GM08714 (cell line): ENCODE results near the gene ROBO2.

Source experiments
- H3K4me3 ChIP-seq: fragments of 200-500 bp; sonication (Bioruptor generic); 2 replicates; pipeline ENCODE4 v1.5.1; 2014; ENCODE audit warnings: mild to moderate bottlenecking, low read length, inconsistent platforms
- ZNF274 ChIP-seq: IDR thresholded peaks from 2 replicates; pipeline ENCODE4 v1.6.1; 2012; ENCODE audit warnings: mild to moderate bottlenecking, low read depth, low read length

ROBO2 gene

GRCh38 chr3:77421916-77422315, 382.0 kb downstream of the ROBO2 start:
- H3K4me3 ChIP-seq = no peak overlapping the region
- TF ChIP-seq ZNF274 = no peak

GRCh38 chr3:77426531-77426930, 386.6 kb downstream of the ROBO2 start:
- TF ChIP-seq ZNF274 = no peak
- H3K4me3 ChIP-seq = no peak overlapping the region

- TF ChIP-seq ZNF274 = no peak
- no peak overlapping the region for H3K4me3 ChIP-seq
These were observed 387.6 kb downstream of the ROBO2 start for GRCh38 chr3:77427528-77427927.

GRCh38 chr3:77436908-77437307, 397.0 kb downstream of the ROBO2 start:
- no peak for TF ChIP-seq ZNF274
- no peak overlapping the region for H3K4me3 ChIP-seq

GRCh38 chr3:77446084-77446483, 406.2 kb downstream of the ROBO2 start:
- TF ChIP-seq ZNF274 = no peak
- H3K4me3 ChIP-seq = no peak overlapping the region

GRCh38 chr3:77446761-77447160, 406.9 kb downstream of the ROBO2 start:
- no peak overlapping the region for H3K4me3 ChIP-seq
- no peak for TF ChIP-seq ZNF274

GRCh38 chr3:77449459-77450350, 409.8 kb downstream of the ROBO2 start:
- no peak overlapping the region for H3K4me3 ChIP-seq
- no peak for TF ChIP-seq ZNF274

- TF ChIP-seq ZNF274 = no peak
These were observed 416.5 kb downstream of the ROBO2 start for GRCh38 chr3:77456431-77456830.

GRCh38 chr3:77456906-77457305, 417.0 kb downstream of the ROBO2 start:
- no peak overlapping the region for H3K4me3 ChIP-seq
- TF ChIP-seq ZNF274 = no peak

More at GRCh38 chr3:77456431-77456830, 416.5 kb downstream of the ROBO2 start:
- no peak overlapping the region for H3K4me3 ChIP-seq

- no peak overlapping the region for H3K4me3 ChIP-seq
- TF ChIP-seq ZNF274 = no peak
These were observed 420.0 kb downstream of the ROBO2 start for GRCh38 chr3:77459926-77460325.

GRCh38 chr3:77460326-77460725, 420.4 kb downstream of the ROBO2 start:
- H3K4me3 ChIP-seq = no peak overlapping the region
- no peak for TF ChIP-seq ZNF274

- no peak overlapping the region for H3K4me3 ChIP-seq
- TF ChIP-seq ZNF274 = no peak
These were observed 423.1 kb downstream of the ROBO2 start for GRCh38 chr3:77462951-77463350.

GRCh38 chr3:77464111-77464688, 424.3 kb downstream of the ROBO2 start:
- no peak for TF ChIP-seq ZNF274
- no peak overlapping the region for H3K4me3 ChIP-seq

GRCh38 chr3:77466562-77467115, 426.7 kb downstream of the ROBO2 start:
- H3K4me3 ChIP-seq = no peak overlapping the region
- TF ChIP-seq ZNF274 = no peak
